ENCODE measurements around the gene GTF3C6.

The GTF3C6 gene

DNA sequence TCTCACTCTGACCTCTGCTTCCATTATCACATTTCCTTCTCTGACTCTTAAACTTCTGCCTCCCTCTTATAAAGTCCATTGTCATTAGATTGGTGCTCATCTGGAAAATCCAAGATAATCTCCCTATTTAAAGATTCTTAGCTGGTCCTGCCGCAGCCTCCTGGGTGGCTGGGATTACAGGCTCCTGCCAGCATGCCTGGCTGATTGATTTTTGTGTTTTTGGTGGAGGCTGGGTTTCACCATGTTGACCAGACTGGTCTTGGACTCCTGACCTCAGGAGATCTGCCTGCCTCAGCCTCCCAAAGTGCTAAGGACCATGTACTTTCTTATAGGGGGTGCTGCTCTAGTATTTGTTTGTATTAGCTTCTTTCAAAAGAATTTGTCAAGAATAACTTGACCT, 18.1 kb downstream of the GTF3C6 start:
- no peak for TF ChIP-seq CTCF (IDR thresholded peaks at IDR 0.05; ENCODE audit: insufficient read depth, low read depth, low read length, missing control alignments)
- H3K4me3 ChIP-seq (ENCODE audit: low read depth, low read length), result no peak overlapping the region
- no peak for DNase-seq (ENCODE audit: low read depth)

DNA sequence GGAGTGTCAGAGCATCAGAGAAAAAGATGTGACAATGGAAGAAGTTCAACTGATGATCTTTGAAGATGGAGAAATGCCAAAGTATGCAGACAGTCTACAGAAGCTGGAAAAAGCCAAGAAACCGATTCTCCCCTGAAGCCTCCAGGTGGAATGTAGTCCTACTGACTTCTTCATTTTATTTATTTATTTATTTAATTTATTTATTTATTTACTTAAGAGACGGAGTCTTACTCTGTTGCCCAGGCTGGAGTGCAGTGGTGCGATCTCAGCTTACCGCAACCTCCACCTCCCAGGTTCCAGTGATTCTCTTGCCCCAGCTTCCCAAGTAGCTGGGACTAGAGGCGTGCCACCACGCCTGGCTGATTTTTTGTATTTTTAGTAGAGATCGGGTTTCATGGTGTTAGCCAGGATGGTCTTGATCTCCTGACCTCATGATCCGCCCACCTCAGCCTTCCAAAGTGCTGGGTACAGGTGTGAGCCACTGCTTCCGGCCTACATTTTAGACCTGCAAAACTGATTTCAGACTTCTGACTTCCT, 21.1 kb downstream of the GTF3C6 start:
- no peak overlapping the region for H3K4me3 ChIP-seq (ENCODE audit: low read depth, low read length)
- no peak for DNase-seq (ENCODE audit: low read depth)
- TF ChIP-seq CTCF (IDR thresholded peaks at IDR 0.05; ENCODE audit: insufficient read depth, low read depth, low read length, missing control alignments), result no peak

GRCh38 chr6:110980227-110980626, 21.7 kb downstream of the GTF3C6 start:
- H3K4me3 ChIP-seq (ENCODE audit: low read depth, low read length), result no peak overlapping the region
- no peak for DNase-seq (ENCODE audit: low read depth)
- no peak for TF ChIP-seq CTCF (IDR thresholded peaks at IDR 0.05; ENCODE audit: insufficient read depth, low read depth, low read length, missing control alignments)

DNA sequence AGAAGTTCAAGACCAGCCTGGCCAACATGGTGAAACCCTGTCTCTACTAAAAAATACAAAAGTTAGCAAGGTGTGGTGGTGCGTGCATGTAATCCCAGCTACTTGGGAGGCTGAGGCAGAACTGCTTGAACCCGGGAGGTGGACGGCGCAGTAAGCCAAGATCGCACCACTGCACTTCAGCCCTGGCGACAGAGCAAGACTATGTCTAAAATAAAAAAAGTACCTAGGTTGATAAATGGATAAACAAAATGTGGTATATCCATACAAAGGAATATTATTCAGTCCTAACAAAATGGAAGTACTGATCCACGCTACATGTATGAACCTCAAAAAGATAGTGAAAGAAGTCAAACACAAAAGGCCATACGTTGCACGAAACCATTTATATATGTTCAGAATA, 22.1 kb downstream of the GTF3C6 start:
- peak overlapping the region; percentile 86 for H3K4me3 ChIP-seq (ENCODE audit: low read depth, low read length)
- no peak for DNase-seq (ENCODE audit: low read depth)
- TF ChIP-seq CTCF (IDR thresholded peaks at IDR 0.05; ENCODE audit: insufficient read depth, low read depth, low read length, missing control alignments), result no peak

DNA sequence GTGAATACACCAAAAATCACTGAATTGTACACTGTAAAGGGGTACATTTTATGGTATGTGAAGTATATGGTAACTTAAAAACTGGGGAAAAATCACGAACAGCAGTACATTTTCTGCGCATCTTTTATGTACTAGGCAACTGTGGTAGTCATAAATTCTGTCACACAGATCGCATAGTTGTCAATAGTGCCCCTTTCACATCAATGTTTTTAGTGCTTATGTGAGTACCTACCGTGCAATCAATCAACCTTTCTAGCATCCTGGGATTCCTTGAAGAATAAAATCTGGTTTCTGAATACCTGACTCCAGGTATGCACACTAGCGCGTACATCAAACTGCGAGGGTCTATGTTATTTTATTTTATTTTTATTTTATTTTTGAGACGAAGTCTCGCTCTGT, 22.7 kb downstream of the GTF3C6 start:
- no peak for TF ChIP-seq CTCF (IDR thresholded peaks at IDR 0.05; ENCODE audit: insufficient read depth, low read depth, low read length, missing control alignments)
- H3K4me3 ChIP-seq (ENCODE audit: low read depth, low read length), result peak overlapping the region; percentile 86
- DNase-seq (ENCODE audit: low read depth), result no peak

DNA sequence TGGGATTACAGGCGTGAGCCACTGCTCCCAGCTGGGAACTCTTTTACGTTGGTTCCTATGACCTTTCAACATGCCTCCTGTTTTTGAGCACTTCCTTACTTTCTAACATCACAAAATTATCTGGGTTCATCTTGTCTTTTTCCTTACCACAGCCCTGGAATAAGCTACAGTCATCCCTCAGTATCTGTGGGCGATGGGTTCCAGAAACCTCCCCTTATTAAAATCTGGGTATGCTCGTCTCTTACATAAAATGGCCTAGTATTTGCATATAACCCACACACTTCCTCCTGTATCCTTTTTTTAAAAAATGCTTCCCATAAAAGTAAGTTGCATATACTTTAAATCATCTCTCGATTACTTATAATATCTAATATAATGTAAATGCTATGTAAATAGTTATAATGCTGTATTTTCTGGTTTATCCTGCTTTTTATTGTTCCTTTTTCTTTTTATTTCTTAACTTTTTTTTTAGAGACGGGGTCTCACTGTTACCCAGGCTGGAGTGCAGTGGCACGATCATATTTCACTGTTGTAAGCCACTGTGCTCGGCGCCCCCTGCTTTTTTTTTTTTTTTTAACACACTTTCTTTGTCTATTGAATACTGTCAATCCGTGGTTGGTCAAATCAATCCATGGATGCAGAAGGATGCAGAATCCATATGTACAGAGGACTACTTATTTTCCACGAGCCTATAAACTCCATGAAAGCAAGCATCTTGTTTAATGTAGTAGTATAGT, 32.5 kb downstream of the GTF3C6 start:
- no peak for TF ChIP-seq CTCF (IDR thresholded peaks at IDR 0.05; ENCODE audit: insufficient read depth, low read depth, low read length, missing control alignments)
- H3K4me3 ChIP-seq (ENCODE audit: low read depth, low read length), result no peak overlapping the region
- no peak for DNase-seq (ENCODE audit: low read depth)

DNA sequence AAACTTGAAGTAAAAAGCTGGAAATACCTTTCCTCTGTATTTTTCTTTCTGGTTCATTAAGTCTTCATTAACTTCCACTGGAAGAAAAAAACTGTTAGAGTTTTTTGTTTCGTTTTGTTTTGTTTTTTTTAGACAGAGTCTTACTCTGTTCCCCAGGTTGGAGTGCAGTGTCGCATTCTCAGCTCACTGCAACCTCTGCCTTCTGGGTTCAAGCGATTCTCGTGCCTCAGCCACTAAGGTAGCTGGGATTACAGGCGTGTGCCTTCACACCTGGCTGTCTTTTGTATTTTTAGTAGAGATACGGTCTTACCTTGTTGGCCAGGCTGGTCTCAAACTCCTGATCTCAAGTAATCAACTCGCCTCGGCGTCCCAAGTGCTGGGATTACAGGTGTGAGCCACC, 38.2 kb downstream of the GTF3C6 start:
- no peak for TF ChIP-seq CTCF (IDR thresholded peaks at IDR 0.05; ENCODE audit: insufficient read depth, low read depth, low read length, missing control alignments)
- no peak overlapping the region for H3K4me3 ChIP-seq (ENCODE audit: low read depth, low read length)
- no peak for DNase-seq (ENCODE audit: low read depth)
